C4-2B (cell line): ENCODE measurements around the gene PARS2.
A peak's percentile ranks its signal among the peaks of the same experiment; 100 is the strongest.

Experiments
- H3K27ac ChIP-seq: fragments of 450-650 bp; 2 replicates; pipeline ENCODE4 v1.5.1; 2017
- ZFX ChIP-seq: fragments of 450-650 bp; IDR thresholded peaks from 2 replicates; pipeline ENCODE4 v1.6.1; 2017
- TF ChIP-seq, protein P1 (sequence below): fragments of 450-650 bp; conservative IDR thresholded peaks from 2 replicates; pipeline ENCODE4 v1.5.1; 2017; ENCODE audit warnings: mild to moderate bottlenecking

Gene PARS2

DNA sequence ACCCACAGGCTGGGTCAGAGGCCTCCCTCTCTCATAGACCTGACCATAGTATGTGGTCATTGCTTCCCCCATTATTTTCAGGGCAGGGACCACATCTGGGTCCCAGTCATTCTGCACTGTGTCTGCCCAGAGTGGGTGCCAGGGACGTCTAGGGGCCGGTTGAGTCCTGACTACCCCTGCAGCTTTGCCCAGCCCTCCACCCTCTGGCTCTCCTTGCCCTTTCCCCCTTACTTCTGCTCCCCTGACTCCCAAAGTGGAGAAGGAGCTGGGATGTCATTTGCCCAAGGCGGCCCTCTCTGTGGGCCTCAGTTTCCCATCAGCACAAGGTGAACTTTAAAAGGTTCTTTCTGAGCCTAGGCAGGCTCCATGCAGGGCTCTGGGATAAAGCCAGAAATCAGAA lies 41.1 kb upstream of the PARS2 start:
- peak overlapping the region; percentile 44 for H3K27ac ChIP-seq
- TF ChIP-seq ZFX, result no peak
- TF ChIP-seq, protein P1, sequence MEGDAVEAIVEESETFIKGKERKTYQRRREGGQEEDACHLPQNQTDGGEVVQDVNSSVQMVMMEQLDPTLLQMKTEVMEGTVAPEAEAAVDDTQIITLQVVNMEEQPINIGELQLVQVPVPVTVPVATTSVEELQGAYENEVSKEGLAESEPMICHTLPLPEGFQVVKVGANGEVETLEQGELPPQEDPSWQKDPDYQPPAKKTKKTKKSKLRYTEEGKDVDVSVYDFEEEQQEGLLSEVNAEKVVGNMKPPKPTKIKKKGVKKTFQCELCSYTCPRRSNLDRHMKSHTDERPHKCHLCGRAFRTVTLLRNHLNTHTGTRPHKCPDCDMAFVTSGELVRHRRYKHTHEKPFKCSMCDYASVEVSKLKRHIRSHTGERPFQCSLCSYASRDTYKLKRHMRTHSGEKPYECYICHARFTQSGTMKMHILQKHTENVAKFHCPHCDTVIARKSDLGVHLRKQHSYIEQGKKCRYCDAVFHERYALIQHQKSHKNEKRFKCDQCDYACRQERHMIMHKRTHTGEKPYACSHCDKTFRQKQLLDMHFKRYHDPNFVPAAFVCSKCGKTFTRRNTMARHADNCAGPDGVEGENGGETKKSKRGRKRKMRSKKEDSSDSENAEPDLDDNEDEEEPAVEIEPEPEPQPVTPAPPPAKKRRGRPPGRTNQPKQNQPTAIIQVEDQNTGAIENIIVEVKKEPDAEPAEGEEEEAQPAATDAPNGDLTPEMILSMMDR, result no peak

GRCh38 chr1:54804471-54805132 lies 40.3 kb upstream of the PARS2 start:
- TF ChIP-seq ZFX, result no peak
- TF ChIP-seq, protein P1, result no peak

GRCh38 chr1:54803761-54804470 lies 39.6 kb upstream of the PARS2 start:
- no peak for TF ChIP-seq ZFX
- TF ChIP-seq, protein P1, result no peak
- peak overlapping the region; percentile 44 for H3K27ac ChIP-seq

More at GRCh38 chr1:54804471-54805132, 40.3 kb upstream of the PARS2 start:
- peak overlapping the region; percentile 44 for H3K27ac ChIP-seq

DNA sequence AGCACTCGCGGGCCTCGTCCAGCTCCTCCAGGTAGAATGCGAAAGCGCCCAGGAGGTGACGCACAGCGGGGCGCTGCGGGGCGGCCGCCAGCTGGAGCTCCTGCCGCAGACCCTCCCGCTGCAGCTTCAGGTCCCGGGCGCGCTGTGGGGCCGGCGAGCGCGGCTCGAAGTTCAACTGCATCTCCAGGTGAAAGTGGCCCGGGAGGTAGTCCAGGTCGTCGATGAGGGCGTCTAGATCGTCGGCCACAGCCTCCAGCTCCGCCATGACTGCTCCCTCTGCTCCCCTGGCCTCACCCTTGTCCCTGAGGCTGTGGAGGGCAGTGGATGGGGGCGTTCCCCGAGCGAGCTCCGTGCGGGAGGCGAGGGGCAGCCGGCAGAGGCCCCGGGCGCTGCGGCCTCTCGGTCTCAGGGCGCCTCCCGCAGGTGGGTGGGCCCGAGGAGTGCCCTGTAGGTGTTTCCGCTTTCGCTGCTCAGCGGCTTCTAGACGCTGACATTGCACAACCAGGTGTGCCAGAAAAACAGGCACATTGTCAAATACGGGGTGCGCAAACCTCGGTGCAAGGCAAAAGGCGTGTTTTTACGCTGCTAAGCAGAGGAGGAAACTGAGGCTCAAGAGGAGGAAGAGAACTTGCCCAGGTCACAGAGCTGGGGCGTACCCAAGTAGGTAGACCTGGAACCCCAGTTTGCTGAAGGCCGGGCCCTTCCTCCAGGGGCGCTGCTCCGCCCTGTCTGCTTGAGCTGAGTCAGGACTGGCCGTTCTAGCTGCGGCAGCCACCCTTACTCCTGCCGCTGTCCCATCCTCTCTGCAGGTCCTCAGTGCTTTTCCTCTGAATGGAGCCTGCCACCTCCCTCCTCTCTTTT lies 36.8 kb upstream of the PARS2 start, which contains the start of gene TTC22:
TTC22 (minus strand) TSS at position 425 of the 861 bp plus-strand sequence; CDS start at position 265, 160 bp downstream.
- TF ChIP-seq ZFX, result no peak
- TF ChIP-seq, protein P1, result no peak
- H3K27ac ChIP-seq, result no peak within 1 kb of the TSS

GRCh38 chr1:54800041-54800898 lies 35.9 kb upstream of the PARS2 start:
- TF ChIP-seq, protein P1, result no peak
- TF ChIP-seq ZFX, result no peak
- H3K27ac ChIP-seq, result no peak overlapping the region

- H3K27ac ChIP-seq, result no peak overlapping the region
- no peak for TF ChIP-seq ZFX
- TF ChIP-seq, protein P1, result no peak
These were observed 34.7 kb upstream of the PARS2 start for GRCh38 chr1:54798769-54799641.
